IPS-NIHi11 (cell line): ENCODE data around the gene MSH5.

ENCODE experiments used
- DNase-seq: peaks from one replicate; pipeline ENCODE4 v3.0.0; 2012; ENCODE audit warnings: mixed read lengths, low spot score

MSH5 gene

GRCh38 chr6:31713465-31713864 lies 26.3 kb upstream of the MSH5 start:
- no peak for DNase-seq

GRCh38 chr6:31713991-31714684 lies 25.7 kb upstream of the MSH5 start:
- DNase-seq: peak; percentile 56

DNA sequence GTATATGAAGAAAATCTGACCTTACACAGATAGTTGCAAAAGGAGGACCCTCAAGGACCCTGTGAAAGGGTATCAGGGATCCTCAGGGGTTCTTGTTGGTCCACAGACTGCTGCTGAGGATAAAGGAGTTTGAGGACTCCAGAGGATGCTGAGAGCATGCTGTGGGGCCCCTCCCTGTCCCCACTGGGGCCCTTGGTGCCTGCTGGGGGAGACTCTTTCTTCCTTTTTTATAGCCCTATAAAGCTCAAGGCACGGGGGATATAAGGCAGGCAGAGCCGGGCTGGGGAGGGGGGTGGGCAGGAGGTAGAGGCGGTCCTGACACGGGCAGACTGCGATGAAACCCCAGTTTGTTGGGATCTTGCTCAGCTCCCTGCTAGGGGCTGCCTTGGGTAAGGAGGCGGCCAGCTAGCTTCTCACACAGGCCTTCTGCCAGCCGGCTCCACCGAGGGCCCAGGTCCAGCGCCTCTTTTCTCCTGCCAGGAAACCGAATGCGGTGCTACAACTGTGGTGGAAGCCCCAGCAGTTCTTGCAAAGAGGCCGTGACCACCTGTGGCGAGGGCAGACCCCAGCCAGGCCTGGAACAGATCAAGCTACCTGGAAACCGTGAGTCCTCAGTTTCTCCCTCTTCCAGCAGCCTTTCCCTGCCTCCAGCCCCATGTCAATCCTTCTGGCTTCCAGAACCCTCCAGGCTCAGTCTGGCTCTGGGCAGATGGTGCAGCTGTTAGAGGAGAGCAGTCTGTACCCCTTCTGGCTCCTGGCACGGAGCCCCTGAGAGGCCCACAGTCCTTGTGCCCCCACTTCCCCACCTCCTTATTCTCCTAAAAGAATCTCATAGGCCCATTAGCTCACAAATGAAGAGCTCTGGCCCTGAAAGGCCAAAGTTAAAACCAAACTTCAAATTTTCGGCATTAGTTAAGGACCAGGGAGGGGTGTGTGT lies 24.5 kb upstream of the MSH5 start, which contains the start of gene LY6G6D:
TSS of gene LY6G6D (plus strand) at position 327 of the 937 bp plus-strand sequence. CDS start at position 335, 8 bp downstream.
- DNase-seq: no peak

DNA sequence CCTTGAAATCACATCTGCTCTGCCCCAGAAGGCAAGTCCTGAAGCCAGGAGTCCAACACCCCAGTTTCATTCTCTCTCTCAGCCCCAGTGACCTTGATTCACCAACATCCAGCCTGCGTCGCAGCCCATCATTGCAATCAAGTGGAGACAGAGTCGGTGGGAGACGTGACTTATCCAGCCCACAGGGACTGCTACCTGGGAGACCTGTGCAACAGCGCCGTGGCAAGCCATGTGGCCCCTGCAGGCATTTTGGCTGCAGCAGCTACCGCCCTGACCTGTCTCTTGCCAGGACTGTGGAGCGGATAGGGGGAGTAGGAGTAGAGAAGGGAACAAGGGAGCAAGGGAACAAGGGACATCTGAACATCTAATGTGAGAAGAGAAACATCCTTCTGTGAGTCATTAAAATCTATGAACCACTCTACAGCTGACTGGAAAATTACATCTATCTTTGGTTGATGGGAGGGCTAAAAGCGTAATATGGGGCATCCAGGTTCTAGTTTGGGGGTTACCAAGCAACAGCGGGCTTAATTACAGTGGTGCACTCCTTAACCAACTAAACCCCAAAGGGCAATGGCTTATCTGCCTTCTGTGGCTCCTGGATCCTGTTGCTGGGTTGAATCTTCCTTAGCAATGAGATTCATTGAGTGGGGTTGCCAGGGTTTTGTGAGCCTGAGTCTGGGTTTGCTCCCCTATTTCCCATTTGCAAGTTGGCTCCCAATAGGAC lies 22.1 kb upstream of the MSH5 start:
- peak; percentile 66 for DNase-seq

DNA sequence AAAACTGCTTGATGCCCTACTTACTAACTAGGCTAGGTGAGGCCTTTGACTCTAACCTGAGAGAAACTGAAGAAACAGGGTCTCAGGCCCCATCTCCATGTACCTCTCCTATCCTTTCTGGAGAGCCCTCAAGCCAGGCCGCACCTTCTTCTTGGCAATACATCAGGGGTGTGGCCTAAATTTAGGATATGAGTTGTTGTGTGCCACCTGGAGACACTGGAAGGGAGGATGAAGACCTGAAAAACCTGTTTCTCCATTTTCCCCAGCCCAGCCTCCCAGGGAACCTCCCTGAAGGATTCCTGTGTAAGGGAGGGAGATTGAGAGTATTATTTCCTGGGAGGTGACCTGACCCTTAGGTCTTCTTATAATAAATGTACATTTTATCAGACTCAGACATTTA lies 21.5 kb upstream of the MSH5 start:
- peak; percentile 68 for DNase-seq

GRCh38 chr6:31719001-31719400 lies 20.8 kb upstream of the MSH5 start:
- DNase-seq: no peak

DNA sequence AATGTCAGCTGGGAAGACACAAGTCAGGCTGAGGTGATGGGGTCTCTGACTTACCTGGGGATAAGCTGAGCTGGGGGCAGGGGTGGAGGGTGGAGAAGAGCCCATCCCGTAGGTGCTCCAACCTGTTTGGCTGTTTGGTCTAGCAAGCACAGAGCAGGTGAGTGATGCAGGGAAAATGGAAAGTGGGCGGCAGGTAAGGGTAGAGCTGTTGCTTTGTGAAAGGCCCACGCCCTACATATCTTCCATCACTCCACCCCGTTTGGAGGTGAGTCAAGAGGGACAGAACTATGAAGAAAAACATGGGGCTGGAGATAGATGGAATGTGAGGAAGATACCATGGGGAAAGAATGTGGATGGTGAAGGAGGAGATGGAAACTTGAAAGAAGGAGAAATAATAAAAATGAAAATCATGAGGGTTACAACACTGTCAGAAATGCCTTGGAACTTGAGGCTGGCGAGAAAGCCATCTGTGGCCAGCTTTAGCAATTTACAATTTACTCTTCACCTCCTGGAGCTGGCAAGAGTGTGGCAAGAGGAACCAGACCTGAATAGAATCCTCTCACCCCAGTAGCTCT lies 19.5 kb upstream of the MSH5 start:
- no peak for DNase-seq

GRCh38 chr6:31721351-31722020 lies 18.3 kb upstream of the MSH5 start, which contains the start of gene LY6G6C:
Gene LY6G6C, minus strand, starts transcription at chr6:31721746. Its CDS starts 67 bp downstream, at chr6:31721679.
- no peak for DNase-seq

GRCh38 chr6:31722173-31722572 lies 17.6 kb upstream of the MSH5 start:
- no peak for DNase-seq

DNA sequence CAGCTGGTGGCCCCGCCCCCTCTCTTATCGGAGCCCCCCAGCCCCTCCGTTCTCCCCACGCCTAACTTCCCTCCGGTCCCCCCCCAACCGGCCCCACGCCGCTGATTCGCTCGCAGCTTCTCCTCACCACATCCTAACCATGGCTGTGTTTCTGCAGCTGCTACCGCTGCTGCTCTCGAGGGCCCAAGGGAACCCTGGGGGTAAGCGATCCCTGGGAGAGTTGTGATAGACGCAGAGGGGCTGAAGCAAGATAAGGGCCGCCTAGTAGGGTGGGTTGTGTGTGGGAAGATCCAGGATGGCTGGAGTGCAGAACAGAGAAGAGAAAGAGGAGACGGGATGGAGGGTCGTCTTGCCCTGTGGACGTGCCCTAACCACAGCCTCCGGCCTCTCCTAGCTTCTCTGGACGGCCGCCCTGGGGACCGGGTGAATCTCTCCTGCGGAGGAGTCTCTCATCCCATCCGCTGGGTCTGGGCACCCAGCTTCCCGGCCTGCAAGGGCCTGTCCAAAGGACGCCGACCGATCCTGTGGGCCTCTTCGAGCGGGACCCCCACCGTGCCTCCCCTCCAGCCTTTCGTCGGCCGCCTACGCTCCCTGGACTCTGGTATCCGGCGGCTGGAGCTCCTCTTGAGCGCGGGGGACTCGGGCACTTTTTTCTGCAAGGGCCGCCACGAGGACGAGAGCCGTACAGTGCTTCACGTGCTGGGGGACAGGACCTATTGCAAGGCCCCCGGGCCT lies 16.4 kb upstream of the MSH5 start, which contains the start of gene MPIG6B:
TSS of gene MPIG6B (plus strand) at position 129 of the 735 bp plus-strand sequence. CDS start at position 140, 11 bp downstream.
- DNase-seq: no peak

GRCh38 chr6:31723980-31724691 lies 15.7 kb upstream of the MSH5 start:
- DNase-seq: no peak

DNA sequence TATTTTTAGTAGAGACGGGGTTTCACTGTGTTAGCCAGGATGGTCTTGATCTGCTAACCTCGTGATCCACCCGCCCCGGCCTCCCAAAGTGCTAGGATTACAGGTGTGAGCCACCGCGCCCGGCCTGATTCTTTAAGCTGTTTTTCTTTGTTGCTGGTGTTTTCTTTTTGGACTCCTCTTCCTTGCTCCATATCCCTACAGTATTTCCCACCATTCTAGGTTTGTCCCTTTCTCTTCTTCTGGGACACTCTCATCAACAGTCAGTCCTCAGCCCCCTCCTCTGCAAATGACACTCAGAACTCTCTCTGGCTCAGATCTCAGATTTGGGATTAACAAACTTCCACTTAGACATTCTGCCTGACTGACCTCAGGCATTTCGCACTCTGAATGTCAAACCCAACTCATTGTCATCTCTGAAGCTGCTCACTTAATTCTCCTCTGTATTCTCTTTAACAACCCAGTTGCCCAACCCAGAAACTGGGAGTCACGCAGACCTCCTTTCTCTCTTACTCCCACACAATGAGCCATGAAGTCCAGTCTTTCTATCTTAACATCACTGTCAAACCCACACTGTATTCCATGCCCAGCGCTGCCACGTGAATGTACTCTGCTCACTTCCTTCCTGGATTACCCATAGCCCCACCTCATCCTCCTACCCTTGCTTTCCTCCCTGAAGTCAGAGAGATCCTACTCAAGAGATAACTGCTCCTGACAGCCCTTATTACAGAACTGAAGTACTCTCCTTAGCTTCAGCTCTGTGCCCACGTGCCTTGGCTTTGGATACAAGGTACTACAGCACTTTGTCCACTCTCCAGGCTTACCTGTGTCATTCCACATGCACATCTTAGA lies 14.1 kb upstream of the MSH5 start:
- no peak for DNase-seq

- DNase-seq: no peak
These were observed 12.6 kb upstream of the MSH5 start for GRCh38 chr6:31727034-31727716.

DNA sequence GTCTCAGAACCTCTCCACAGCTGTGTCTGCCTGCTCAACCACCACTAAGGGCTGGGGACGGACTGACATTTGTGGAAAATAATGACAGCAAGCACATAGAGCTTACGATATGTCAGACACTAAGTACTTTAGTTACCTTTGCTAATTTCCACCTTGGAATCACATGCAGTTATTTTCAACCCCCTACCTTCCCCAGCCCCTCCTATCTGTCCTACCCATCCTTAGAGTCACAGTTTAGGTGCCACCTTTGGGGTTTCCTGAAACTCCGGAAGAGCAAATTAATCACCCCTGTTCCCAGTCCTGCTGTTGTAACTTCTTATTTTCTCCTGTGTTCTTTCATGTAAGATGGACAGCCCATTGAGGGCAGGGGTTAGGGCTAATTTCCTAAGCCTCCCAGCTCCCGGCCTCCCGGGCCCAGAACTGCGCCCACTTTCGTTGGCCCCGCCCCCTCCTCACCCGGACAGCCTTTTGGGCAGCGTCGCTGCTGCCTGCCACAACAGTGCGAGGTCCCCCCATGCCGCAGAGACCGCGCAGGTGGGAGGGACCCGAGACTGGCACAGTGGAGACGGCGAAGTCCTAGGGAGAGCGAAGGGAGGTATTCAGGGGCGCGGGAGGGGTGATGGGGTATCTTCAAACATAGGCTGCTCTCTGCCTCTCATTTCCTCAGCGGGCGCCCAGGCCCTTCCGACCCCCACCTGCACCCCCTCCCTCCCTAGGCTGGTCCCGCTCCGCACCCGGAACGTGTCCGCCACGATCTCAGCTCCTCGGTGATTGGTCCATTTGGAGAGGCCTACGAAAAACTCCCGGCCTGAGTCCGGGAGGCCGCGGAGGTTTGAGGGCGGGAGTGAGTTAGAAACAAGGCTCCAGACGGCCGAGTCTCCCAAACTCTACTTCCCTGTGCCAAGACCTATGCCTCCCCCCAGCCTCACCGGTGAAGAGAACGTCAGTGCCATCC lies 11.8 kb upstream of the MSH5 start:
- no peak for DNase-seq

DNA sequence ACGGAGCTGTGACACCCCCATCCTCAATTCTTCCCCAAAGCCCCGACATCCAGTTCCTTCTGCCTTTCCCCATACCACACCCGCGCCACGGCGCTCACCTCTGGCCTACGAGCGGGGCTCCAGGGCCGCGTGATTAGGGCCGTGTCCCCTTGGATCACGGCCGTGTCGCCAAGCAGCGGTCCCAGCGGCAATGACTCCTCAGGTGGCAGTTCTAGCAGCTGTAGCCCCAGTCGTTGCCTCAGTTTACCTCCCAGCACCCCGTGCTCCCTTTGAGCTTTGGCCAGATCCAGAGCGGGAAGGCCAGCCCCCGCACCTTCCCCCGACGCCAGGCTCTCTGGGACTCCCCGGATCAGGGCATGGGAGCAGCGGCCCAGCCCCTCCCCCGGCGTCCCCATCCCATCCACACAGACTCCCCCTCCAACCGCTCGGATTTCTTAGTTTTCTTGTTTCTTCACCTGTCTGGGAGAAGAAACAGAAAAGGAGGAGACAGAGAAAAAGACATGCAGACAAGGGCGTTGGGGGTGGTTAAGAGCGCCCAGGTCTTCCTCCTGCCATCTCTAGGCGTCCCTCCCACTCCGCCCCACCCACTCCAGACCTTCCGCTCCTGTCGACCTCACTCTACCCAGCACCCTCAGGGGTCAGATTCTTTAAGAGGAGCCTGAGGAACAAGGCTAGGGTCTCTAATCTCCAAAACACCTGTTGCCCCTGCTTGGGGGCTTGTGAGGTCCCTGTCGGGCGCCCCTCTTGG lies 10.9 kb upstream of the MSH5 start, which contains the start of gene DDAH2:
TSS of gene DDAH2 (minus strand) at position 533 of the 748 bp plus-strand sequence. CDS start at position 395, 138 bp downstream.
- no peak for DNase-seq

- peak; percentile 91 for DNase-seq
These were observed 10.3 kb upstream of the MSH5 start for GRCh38 chr6:31729515-31729978.
